Astrocyte of the hippocampus (primary cell): ENCODE results near the gene HENMT1.
"Not testable (repeated sequence)": the region's sequence is repeated elsewhere in the genome, so short reads cannot be mapped to it uniquely, and the experiment has no call there.

Experiments
- DNase-seq: peaks from one replicate; pipeline ENCODE4 v3.0.0; 2011; ENCODE audit warnings: low read depth, low spot score

Gene HENMT1

GRCh38 chr1:108661030-108661609 is at the start of gene HENMT1:
HENMT1 (minus strand) TSS chr1:108661093; CDS start chr1:108659884, 1,209 bp downstream.
- DNase-seq = peak; percentile 85

- no peak for DNase-seq
Observed at GRCh38 chr1:108708691-108709660, 48.1 kb upstream of the HENMT1 start.

DNA sequence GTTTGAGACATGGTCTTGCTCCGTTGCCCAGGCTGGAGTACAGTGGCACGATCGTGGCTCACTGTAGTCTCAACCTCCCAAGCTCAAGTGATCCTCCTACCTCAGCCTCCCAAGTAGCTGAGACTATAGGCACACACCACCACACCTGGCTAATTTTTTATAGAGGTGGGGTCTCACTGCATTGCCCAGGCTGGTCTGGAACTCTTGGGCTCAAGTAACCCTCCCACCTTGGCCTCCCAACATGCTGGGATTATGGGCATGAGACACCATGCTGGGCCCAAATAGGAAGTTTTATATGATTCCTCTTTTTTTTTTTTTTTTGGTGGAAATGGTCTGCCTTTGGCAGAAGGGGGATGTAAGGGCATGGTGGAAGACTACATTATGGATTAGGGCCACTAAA is 45.8 kb upstream of the HENMT1 start:
- DNase-seq = no peak

DNA sequence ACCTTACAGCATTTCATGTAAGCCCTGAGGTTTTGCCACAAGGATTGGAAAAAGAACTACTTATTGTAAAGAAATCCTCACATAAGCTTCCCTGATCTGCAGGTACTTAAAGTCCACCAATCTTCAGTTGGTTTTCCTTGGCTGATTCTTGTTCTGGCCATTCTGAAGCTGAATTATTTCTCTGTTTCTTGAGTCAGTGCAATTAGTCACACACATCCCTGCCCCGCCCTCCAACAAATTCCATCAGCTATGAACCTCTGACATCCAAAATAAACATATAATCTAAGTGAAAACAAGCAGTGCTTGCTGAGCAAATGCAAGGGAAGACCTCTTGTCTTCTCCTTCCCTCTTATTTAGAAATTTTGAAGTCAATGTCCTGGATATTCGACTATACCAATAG is 43.6 kb upstream of the HENMT1 start:
- peak; percentile 68 for DNase-seq

- no peak for DNase-seq
Observed at GRCh38 chr1:108703939-108704338, 43.0 kb upstream of the HENMT1 start.

DNA sequence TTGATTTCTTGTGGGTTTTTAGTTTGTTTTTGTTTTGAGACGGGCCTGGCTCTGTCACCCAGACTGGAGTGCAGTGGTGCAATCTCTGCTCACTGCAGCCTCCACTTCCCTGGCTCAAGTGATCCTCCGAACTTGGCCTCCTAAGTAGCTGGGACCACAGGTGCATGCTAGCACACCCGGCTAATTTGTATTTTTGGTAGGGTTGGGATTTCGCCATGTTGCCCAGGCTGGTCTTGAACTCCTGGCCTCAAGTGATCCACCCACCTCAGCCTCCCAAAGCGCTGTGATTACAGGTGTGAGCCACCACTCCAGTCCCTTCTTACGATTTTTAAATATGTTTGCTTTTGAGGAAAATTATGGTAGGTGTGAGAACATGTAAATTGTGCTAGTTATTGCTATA is 41.2 kb upstream of the HENMT1 start:
- DNase-seq = not testable (repeated sequence)

DNA sequence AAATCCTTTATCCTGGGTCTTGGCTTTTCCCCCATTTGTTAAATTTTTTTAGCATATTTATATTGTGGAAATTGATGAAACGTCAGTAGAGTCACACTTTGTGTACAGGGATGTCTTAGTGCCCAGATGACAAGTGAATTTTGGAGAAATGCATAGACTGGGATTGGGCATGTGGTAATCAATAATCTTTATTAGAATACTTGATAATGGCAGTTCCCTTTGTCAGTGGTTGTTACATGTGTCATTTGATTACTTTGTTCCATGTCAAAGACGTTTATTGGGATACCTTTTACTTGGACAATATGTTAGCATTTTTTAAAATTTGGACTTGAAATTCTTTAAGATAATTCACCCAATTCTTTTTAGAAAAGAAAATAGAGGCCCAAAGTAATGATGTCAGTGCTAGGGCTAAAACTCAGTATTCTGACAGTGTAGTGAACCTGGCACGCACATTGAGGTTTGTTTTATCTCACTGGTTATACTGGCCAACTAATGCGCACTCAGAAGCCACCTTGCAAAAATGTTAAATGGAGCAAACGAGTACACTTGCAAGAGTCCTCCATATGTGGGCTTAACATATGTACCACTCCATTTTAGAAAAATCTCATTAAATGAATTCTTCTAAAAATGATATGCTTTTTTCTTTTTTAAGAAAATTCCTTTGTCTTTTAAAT is 40.4 kb upstream of the HENMT1 start:
- no peak for DNase-seq

DNA sequence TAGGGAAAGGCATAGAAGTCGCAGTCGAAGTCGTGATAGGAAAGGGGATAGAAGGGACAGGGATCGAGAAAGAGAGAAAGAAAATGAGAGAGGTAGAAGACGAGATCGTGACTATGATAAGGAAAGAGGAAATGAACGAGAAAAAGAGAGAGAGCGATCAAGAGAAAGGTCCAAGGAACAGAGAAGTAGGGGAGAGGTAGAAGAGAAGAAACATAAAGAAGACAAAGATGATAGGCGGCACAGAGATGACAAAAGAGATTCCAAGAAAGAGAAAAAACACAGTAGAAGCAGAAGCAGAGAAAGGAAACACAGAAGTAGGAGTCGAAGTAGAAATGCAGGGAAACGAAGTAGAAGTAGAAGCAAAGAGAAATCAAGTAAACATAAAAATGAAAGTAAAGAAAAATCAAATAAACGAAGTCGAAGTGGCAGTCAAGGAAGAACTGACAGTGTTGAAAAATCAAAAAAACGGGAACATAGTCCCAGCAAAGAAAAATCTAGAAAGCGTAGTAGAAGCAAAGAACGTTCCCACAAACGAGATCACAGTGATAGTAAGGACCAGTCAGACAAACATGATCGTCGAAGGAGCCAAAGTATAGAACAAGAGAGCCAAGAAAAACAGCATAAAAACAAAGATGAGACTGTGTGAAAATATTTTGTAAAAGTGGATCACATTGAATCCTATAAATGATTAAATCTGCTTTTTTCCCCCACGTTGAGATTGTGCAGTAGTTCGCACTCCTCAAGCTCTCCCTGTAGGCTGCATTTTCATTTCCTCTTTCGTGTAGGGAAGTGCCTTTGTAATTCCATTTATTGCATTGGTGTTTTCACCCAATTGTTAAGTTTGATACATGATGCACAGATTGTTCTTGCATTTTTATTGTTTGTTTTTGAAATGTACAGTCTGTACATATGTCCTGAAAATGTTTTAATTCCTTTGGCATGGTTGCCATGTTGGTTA is 38.8 kb upstream of the HENMT1 start:
- no peak for DNase-seq

DNA sequence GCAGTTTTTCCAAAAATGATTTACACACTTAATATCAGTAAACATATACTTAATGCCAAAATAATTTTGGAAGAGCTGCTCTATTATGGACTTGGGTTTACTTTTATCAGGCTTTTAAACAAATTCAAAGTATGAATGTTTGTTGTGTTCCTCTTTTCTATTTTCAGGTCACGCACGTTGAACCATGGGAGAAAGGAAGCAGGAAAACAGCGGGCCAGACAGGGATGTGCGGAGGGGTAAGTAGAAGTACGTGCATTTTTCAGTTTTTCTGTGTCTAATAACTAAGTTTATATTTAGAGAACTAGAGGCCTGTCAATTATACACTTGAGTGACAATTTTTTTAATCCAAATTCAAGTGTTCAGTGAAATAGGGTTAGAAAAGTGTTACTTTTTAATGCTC is 34.6 kb upstream of the HENMT1 start:
- no peak for DNase-seq

- DNase-seq = peak; percentile 41
Observed at GRCh38 chr1:108692724-108693655, 32.1 kb upstream of the HENMT1 start.

DNA sequence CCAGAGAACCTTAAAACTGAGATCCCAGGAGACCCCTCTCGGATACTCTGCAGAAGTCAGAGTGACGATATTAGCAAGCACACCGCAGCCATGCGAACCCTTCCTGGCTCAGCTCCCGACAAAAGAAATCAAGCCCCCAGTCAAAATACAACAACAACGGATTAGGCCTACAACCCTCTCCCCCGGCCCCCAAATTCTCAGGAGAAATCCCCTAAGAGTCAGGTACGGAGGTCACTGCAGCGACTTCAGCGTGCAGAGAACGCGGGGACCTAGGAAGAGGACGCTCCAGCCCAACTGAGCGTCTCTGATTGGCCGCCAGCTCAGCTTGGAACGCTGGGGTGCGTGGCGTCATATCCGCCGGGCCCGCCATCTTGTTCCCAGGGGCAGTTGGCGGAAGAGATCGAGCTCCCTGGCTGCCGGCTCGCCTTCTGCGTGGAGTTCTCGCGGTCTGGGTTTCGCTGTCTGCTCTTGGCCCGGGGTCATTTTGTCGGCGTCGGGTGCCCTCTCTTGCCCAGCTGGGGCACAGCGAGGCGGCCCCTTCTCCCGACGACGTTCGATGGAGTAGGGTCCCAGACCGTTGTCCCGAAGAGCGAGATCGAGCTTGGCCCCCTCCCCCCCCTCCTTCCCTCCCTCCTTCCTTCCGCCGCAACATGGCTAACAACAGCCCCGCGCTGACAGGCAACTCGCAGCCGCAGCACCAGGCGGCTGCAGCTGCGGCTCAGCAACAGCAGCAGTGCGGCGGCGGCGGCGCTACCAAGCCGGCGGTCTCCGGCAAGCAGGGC is 31.2 kb upstream of the HENMT1 start, which contains the start of gene PRPF38B:
TSS of gene PRPF38B (plus strand) at position 369 of the 782 bp plus-strand sequence. CDS start at position 651, 282 bp downstream.
- peak; percentile 97 for DNase-seq

DNA sequence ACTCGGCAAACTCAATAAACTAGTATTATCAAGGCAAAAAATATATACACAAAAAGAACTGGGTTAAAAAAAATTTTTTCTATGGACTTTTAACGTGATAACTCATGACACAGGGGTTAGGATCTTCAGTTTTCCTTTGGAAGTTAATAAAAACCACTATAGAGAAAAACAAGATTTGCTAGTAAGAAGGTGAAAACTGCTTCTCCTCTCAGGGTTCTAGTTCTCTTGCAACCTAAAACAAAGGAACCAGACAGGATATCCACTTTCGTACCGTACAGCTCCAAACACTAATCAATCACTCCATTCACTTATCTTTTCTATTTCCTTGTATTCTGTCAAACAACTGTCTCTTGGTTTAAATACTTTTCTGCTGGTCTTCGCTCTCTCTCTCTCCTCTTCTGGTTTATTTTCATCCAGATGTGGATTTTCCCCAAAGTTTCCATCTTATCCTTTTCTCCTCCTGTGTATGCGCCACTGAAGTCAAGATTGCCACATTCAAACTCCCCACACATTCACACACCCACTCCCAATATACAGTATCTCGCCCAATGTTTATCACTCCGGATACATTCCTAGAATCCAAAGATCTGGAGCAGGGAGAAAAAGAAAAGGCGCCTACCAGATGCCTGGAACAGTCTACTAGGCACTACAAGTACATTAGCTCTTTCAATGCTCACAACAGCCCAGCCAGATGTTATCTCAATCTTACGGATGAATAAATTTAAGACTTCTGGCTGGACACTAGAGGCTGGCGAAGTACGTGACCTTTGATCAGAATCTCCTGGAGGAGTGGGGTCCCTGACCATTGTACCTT is 30.4 kb upstream of the HENMT1 start:
- no peak for DNase-seq

GRCh38 chr1:108686614-108687313 is 25.9 kb upstream of the HENMT1 start:
- peak; percentile 30 for DNase-seq

DNA sequence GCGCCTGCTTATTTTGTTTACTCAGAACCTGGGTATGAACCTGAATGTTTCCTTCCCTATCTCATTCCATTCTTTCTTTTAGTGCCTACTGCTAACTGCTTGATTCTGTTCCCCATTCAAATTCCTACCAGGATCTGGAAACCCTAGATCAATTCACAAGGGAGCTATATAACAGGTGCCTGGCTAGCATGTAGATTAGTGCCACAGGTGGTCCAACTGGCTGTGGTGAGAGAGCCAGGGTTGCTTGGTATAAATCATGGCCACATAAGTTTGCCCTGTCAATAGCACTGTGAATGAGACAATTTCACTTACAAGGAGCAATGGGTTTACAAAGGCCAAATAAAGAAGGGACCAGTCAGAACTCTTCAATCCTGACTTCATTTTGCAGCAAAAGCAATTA is 24.6 kb upstream of the HENMT1 start:
- DNase-seq = no peak

GRCh38 chr1:108681701-108682100 is 20.8 kb upstream of the HENMT1 start:
- peak; percentile 34 for DNase-seq

GRCh38 chr1:108679586-108680213 is 18.8 kb upstream of the HENMT1 start:
- DNase-seq = no peak

DNA sequence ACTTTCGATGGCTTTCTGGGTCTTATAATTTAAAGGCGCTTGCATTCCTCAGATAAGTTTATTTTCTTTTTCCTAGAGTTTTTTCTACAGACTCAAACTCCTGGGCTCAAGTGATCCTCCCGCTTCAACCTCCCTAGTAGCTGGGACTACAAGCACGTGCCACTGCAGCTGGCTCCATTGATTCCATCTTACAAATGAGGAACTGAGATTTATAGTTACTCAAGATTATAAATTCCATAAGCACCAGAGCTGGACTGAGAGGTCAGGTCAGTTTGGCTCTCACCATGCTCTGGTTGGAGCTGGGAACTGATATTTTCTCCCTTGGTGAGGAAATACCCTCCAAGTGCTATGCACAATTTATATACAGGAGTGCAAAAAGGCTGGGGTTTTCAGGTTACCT is 17.8 kb upstream of the HENMT1 start:
- no peak for DNase-seq
